ENCODE data around the gene OGFOD3. TPM values are rescaled to one million over a fixed set of nuclear protein-coding genes. Genes with fewer than 3 reads are reported as not detected.

OGFOD3 gene
- total and polyA plus RNA-seq, 9 of the 15 experiments (the other 6 are each of a cell fraction or from before 2014, with no cell fraction given), result 0.69 to 44.7 (median 18.9) TPM

DNA sequence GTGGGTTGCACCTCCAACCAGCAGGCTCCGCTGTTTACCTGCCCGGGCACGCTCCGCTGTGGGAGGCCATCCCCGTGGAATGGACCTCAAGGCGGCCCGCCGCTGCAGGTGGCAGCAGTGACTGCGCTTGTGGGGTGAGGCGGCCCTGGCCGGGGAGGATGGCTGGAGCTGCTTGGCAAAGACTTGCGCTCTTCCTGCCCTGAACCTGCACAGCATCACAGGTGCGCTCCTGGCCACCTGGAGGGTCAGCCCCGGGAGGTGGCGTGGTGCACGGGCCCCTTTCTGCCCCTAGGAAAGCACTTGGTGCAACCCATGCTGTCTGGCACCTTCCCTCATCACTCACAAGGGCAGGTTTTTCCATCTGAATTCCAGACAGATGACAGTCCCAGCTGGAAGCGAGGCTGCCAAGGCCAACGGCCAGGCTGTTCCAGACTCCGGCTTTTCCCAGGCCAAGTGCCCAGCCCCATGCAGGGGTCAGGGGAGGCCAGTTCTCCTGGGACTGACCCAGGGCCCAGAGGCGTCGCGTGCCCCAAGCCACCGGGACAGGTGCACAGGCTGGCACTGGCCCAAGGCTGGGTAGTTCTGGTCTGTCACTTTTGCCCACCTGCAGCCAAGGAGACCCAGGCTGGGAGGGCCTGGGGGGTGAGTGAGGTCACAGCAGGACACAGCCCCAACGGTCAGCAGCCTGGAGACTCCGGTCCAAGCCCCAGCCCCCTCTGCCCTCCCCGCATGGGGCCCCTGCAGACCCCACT is 33.5 kb downstream of the OGFOD3 start (continued):
- TF ChIP-seq, protein P1, sequence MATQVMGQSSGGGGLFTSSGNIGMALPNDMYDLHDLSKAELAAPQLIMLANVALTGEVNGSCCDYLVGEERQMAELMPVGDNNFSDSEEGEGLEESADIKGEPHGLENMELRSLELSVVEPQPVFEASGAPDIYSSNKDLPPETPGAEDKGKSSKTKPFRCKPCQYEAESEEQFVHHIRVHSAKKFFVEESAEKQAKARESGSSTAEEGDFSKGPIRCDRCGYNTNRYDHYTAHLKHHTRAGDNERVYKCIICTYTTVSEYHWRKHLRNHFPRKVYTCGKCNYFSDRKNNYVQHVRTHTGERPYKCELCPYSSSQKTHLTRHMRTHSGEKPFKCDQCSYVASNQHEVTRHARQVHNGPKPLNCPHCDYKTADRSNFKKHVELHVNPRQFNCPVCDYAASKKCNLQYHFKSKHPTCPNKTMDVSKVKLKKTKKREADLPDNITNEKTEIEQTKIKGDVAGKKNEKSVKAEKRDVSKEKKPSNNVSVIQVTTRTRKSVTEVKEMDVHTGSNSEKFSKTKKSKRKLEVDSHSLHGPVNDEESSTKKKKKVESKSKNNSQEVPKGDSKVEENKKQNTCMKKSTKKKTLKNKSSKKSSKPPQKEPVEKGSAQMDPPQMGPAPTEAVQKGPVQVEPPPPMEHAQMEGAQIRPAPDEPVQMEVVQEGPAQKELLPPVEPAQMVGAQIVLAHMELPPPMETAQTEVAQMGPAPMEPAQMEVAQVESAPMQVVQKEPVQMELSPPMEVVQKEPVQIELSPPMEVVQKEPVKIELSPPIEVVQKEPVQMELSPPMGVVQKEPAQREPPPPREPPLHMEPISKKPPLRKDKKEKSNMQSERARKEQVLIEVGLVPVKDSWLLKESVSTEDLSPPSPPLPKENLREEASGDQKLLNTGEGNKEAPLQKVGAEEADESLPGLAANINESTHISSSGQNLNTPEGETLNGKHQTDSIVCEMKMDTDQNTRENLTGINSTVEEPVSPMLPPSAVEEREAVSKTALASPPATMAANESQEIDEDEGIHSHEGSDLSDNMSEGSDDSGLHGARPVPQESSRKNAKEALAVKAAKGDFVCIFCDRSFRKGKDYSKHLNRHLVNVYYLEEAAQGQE (IDR thresholded peaks at IDR 0.05; ENCODE audit: borderline replicate concordance), result peak; percentile 9; the same call in 1 of the 2 replicates
- TF ChIP-seq, protein P1 (CRISPR knock-in tag; IDR thresholded peaks at IDR 0.05; ENCODE audit: low read depth), result no peak
